Activated CD4-positive, alpha-beta memory T cell treated with anti-CD3 and anti-CD28 coated beads, Interleukin-2, amount 10 ng/mL, durations not matched to agents 7 days and 5 days (primary cell): ENCODE data around the gene SEC24C. TPM values are rescaled to one million over a fixed set of nuclear protein-coding genes. Genes with fewer than 3 reads are reported as not detected.

ENCODE experiments used
- CTCF ChIA-PET: fragments of 350-600 bp; sonication (Branson Sonifier 250); formaldehyde crosslinking; loops from one replicate; lab custom pipeline; 2021; ENCODE audit warnings: antibody characterized with exemption, inconsistent platforms; lab: Charles Lee
- POLR2A ChIA-PET: fragments of 350-600 bp; sonication (Branson Sonifier 250); formaldehyde crosslinking; loops from one replicate; lab custom pipeline; 2021; ENCODE audit warnings: antibody characterized with exemption; lab: Charles Lee
- DNase-seq: peaks from one replicate; pipeline ENCODE4 v3.0.0-alpha.2; 2020
- H3K27ac Mint-ChIP-seq: one replicate; pipeline ENCODE4 v1.8.0; 2021; ENCODE audit warnings: mild to moderate bottlenecking, mixed read lengths
- H3K27me3 Mint-ChIP-seq: one replicate; pipeline ENCODE4 v1.8.0; 2021; ENCODE audit warnings: mixed read lengths
- H3K36me3 Mint-ChIP-seq: one replicate; pipeline ENCODE4 v1.8.0; 2021; ENCODE audit warnings: low read depth, mixed read lengths
- H3K4me1 Mint-ChIP-seq: one replicate; pipeline ENCODE4 v1.8.0; 2021; ENCODE audit warnings: mixed read lengths
- H3K4me3 Mint-ChIP-seq: one replicate; pipeline ENCODE4 v1.8.0; 2021; ENCODE audit warnings: mild to moderate bottlenecking, mixed read lengths
- H3K9me3 Mint-ChIP-seq: one replicate; pipeline ENCODE4 v1.8.0; 2021; ENCODE audit warnings: mixed read lengths
- total RNA-seq, 2 experiments: library from RNA; stranded (reverse); gene quantifications; one replicate each; pipeline ENCODE4 v1.2.3, GENCODE V29; 2021

The SEC24C gene
- total RNA-seq, 2 experiments from 2014 or later: 106 to 108 TPM

DNA sequence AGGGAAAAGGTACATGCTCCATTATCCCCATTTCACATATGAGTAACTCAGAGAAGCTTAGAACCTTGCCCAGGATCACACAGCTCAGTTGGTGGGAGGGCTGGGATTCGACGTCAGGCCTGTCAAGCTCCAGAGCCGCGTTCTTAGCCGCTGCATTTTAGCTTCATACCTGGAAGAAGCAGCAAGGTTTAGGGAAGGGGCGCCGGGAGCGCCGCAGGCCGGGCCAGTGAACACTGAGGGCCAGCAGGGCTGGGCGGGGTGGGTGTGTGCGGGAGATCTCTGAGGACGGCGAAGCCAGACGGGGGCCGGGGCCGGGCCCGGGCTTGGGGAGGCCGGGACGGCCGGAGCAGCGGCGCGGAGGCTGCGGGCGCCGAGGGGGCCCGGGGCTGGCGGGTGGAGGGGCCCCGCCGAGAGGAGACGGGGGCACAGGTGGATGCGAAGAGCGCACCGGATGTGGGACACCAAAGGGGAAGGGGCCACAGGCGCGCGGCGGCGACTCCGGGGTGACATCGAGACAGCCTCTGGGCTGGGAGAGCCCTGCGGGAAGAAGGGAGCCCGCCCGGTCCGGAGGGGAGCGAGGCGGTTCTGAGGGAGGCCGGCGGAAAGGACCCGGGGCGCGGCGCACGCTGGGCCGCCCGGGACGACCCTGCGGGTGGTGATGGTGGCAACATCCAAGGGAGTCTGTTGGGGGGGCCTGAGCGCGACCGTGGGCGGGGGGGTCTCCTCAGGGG lies 66.7 kb downstream of the SEC24C start:
- Mint-ChIP-seq H3K4me3 (peak overlapping the region; percentile 91), H3K9me3 (no peaks in the 10 kb centered on the region), H3K4me1 (peaks cover 45% of the 10 kb centered on the region), H3K27ac (peak overlapping the region; percentile 95), H3K27me3 (no peaks in the 10 kb centered on the region), H3K36me3 (peaks cover 65% of the 10 kb centered on the region)
- DNase-seq: peak; percentile 66
- POLR2A ChIA-PET: interaction anchor here (0.7 to 6.9 kb wide), 19 partner anchors 8 to 559 kb away, joined by 3 to 73 read pairs (median 8); partner anchors contain the start of genes CHCHD1, PPP3CB, SEC24C and ZSWIM8
- CTCF ChIA-PET: interaction anchor here (1.3 to 3.0 kb wide), 6 partner anchors 25 to 146 kb away, joined by 3 to 22 read pairs (median 6); partner anchors contain the start of gene CHCHD1

DNA sequence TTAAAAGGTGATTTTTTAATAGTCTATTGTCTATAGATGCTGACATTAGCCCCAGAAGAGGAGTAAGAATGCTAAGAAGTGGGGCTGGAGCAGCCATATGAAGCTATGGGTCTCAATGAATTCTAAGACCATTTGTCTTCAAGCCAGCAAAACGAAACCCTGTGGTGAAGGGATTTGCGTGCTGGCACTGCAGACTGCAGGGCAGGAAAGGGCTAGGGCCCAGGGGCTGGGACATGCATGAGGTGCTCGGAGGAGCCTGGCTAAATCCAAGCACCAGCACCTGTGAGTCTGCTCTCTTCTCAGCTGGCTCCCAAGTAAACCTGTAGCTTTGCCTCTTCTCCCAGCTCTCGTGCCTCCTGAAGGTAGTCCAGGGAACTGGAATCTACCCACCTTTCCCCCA lies 68.5 kb downstream of the SEC24C start:
- Mint-ChIP-seq H3K27me3 (no peaks in the 10 kb centered on the region), H3K27ac (no peak overlapping the region), H3K4me3 (no peak overlapping the region), H3K9me3 (no peaks in the 10 kb centered on the region), H3K36me3 (peaks cover 59% of the 10 kb centered on the region), H3K4me1 (peaks cover 29% of the 10 kb centered on the region)
- ChIA-PET CTCF (interaction anchor here (1.2 kb wide), 2 partner anchors 41 to 44 kb away, joined by 4 read pairs; a partner anchor contains a TSS), POLR2A (interaction anchor here (1.0 to 1.1 kb wide), 2 partner anchors 27 to 40 kb away, joined by 3 to 4 read pairs; a partner anchor contains a TSS)
- no peak for DNase-seq

DNA sequence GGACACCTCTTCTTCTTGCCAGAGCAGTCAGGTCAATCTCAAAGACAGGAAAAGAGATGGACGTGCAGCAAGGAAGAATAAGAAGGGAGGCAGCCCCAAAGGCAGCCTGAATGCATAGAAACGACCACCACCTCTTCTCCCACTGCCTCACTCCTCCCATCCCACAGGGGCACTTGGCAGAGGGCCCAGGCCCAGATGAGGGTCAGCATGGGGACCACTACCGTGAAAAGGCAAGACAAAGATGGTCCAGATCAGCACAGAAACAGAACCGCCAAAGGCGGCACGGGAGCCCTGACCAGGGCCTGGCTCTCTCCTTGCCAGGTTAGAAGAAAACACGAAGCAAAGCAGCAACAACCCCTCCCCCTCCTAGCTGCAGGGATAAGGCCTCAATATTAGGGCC lies 69.2 kb downstream of the SEC24C start:
- Mint-ChIP-seq H3K9me3 (no peaks in the 10 kb centered on the region), H3K27me3 (no peaks in the 10 kb centered on the region), H3K4me3 (no peak overlapping the region), H3K27ac (no peak overlapping the region), H3K4me1 (peaks cover 25% of the 10 kb centered on the region), H3K36me3 (peaks cover 53% of the 10 kb centered on the region)
- no peak for DNase-seq
- POLR2A ChIA-PET: interaction anchor here (1.0 to 1.4 kb wide), 2 partner anchors 27 to 41 kb away, joined by 3 read pairs; a partner anchor contains a TSS
- CTCF ChIA-PET: no interaction called here

DNA sequence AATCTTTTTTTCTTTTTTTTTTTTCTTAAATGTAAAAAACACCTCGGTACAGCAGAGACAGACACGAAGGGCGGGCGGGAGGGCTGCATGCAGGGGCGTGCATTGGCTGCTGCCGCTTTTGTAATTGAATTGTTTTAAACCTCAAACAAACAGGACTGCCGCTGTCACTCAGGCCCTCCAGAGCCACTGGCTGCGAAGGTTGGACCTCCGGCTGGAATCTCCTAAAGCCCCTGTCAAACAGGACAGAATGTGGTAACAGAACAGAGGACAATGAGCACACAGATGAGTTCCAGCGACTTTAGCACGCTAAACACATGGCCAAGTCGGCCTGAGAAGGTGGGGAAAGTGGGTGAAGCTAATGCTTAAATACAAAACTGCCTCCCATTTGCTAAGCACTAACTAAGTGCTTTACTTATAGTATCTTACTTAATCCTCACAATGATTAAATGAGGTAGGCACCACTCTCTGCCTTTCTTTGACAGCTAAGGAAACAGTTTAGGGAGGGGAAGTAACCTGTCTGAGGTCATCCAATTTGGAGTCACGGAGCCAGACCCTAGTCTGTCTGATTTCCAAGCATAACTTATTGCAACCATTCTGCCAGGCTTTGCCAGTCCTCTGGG lies 70.2 kb downstream of the SEC24C start:
- Mint-ChIP-seq H3K4me1 (peaks cover 18% of the 10 kb centered on the region), H3K36me3 (peaks cover 42% of the 10 kb centered on the region), H3K27ac (no peak overlapping the region), H3K27me3 (no peaks in the 10 kb centered on the region), H3K9me3 (no peaks in the 10 kb centered on the region), H3K4me3 (no peak overlapping the region)
- ChIA-PET CTCF (interaction anchor here (3.1 kb wide), 1 partner anchor 65 kb away, joined by 7 read pairs; no protein-coding TSS in a partner anchor), POLR2A (interaction anchor here (1.4 kb wide), 1 partner anchor 42 kb away, joined by 3 read pairs; a partner anchor contains a TSS)
- DNase-seq: no peak

DNA sequence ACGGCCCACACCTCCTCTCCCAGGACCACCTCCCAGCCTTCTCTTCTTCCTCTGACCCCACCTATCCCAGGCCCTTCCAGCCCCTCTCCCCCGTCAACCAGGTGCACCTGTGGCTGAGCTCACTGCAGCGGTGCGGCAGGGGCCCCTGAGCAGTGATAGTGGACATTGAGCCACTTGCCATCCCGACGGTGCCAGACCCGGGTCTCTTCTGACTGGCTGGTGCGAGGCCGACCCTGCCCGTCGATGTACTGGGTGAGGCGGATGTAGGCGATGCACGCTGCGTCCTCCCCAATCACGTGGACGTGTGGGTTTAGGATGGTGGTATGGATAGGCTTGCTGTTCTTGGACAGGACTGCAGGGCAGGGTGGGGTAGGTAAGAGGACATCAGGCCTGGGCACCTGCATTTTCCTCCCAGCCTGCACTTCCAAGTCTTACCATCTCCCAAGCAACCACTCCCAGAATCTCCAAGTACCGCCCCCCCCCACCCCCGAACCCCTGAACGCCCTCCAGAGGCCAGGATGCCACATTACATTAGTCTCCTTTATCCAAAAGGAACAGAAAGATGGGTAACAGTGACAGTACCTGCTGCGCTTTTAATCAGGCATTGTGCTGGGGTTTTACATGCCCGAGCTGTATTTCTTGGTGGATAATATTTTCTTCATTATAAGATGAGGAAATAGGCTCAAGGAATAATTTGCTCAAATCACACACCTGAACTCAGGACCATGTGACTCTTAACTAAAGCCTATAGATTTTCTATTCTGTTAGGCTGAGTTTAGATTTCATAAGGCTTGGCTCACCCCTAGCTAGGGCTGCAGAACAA lies 70.9 kb downstream of the SEC24C start:
- ChIA-PET CTCF (interaction anchor here (1.6 to 3.1 kb wide), 2 partner anchors 16 to 65 kb away, joined by 3 to 7 read pairs; no protein-coding TSS in a partner anchor), POLR2A (interaction anchor here (0.8 to 0.9 kb wide), 2 partner anchors 14 to 43 kb away, joined by 3 to 6 read pairs; a partner anchor contains a TSS)
- Mint-ChIP-seq H3K36me3 (peaks cover 38% of the 10 kb centered on the region), H3K27ac (no peak overlapping the region), H3K4me3 (no peak overlapping the region), H3K9me3 (no peaks in the 10 kb centered on the region), H3K4me1 (peaks cover 12% of the 10 kb centered on the region), H3K27me3 (no peaks in the 10 kb centered on the region)
- no peak for DNase-seq

DNA sequence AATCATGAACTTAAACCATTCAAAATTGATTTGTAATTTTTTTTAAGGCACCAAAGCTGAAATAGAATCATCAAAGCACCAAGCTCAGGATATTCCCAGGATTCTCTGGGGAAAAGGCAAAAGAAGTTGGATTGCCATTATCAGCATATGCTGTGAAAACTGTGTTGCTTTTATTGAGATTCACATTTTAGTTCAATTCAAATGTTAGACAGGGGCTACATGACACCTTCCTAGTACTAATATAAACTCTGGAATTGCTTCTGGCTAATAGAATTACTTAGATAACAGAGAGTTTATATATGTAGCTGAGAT lies 71.5 kb downstream of the SEC24C start:
- H3K9me3 Mint-ChIP-seq: no peaks in the 10 kb centered on the region
- peaks cover 34% of the 10 kb centered on the region for H3K36me3 Mint-ChIP-seq
- no peak overlapping the region for H3K4me3 Mint-ChIP-seq
- peaks cover 7% of the 10 kb centered on the region for H3K4me1 Mint-ChIP-seq
- no peak overlapping the region for H3K27ac Mint-ChIP-seq
- DNase-seq: no peak
- CTCF ChIA-PET: interaction anchor here (1.6 to 3.1 kb wide), 2 partner anchors 15 to 64 kb away, joined by 3 to 7 read pairs; no protein-coding TSS in a partner anchor
- H3K27me3 Mint-ChIP-seq: no peaks in the 10 kb centered on the region
- POLR2A ChIA-PET: interaction anchor here (0.6 to 0.9 kb wide), 3 partner anchors 13 to 43 kb away, joined by 3 to 6 read pairs (median 3); a partner anchor contains a TSS

DNA sequence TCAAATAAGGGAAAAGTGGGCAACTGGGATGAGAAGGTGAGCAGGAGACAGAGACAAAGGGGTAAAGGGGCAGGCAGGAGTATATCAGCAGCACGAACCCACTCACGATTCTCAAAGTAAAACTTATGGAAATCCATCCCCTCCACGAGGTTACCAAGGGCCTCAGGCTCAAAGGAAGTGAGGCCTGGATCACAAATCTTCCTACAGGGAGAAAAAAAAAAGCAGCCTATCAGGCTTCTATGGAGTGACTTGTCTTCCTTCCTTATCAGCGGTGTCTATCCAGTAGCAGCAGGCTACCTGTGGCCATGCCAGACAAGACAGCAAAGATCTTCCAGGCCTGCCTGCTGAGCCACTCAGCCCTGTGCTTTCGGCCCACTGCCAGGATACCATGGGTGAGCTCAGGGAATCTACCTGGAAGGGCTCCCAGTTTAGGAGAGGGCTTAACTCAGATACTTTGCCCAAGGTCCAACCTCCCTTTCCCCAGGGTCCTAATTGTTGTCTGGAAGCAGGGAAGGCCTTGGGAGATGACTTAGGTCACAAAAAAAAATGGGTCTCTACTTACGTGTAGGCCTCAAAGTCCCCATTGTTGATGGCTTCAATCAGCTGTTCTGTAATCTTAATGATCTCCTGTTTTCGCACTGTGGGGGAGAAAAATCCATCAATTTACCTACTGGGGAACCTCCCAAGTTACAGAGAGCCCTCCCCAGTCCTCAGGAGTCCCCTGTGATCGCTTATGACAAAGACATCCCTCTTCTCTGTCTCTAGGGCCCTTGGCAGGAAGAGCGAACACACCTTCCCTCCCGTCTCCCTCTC lies 73.0 kb downstream of the SEC24C start:
- H3K27ac Mint-ChIP-seq: no peak overlapping the region
- no peaks in the 10 kb centered on the region for H3K9me3 Mint-ChIP-seq
- CTCF ChIA-PET: interaction anchor here (1.6 to 3.1 kb wide), 2 partner anchors 13 to 62 kb away, joined by 3 to 7 read pairs; no protein-coding TSS in a partner anchor
- H3K36me3 Mint-ChIP-seq: peaks cover 37% of the 10 kb centered on the region
- POLR2A ChIA-PET: no interaction called here
- H3K4me3 Mint-ChIP-seq: no peak overlapping the region
- peaks cover 6% of the 10 kb centered on the region for H3K4me1 Mint-ChIP-seq
- H3K27me3 Mint-ChIP-seq: no peaks in the 10 kb centered on the region
- DNase-seq: no peak

DNA sequence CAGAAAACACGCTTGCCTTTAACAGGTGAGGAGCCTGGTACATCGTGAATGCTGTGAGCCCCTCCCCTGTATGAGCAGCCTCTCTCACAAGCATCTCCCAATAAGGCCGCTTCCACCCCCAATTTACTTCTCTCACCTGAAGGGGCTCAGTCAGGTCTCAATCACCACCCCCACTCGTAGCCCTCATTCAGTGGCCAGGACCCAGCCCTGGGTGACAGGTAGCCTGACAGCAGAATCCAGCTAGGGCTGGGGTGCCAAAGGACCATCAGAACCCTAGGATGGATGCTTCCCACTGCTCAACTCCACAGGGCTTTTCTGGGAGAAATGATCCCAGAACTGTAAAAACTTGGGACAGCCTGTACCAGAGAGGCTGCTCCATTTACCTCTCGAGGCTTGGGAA lies 73.7 kb downstream of the SEC24C start:
- no peak overlapping the region for H3K27ac Mint-ChIP-seq
- POLR2A ChIA-PET: interaction anchor here (1.6 kb wide), 1 partner anchor 8 kb away, joined by 5 read pairs; no protein-coding TSS in a partner anchor
- CTCF ChIA-PET: no interaction called here
- DNase-seq: no peak
- H3K4me3 Mint-ChIP-seq: no peak overlapping the region
- peaks cover 5% of the 10 kb centered on the region for H3K4me1 Mint-ChIP-seq
- H3K9me3 Mint-ChIP-seq: no peaks in the 10 kb centered on the region
- H3K27me3 Mint-ChIP-seq: no peaks in the 10 kb centered on the region
- peaks cover 37% of the 10 kb centered on the region for H3K36me3 Mint-ChIP-seq

DNA sequence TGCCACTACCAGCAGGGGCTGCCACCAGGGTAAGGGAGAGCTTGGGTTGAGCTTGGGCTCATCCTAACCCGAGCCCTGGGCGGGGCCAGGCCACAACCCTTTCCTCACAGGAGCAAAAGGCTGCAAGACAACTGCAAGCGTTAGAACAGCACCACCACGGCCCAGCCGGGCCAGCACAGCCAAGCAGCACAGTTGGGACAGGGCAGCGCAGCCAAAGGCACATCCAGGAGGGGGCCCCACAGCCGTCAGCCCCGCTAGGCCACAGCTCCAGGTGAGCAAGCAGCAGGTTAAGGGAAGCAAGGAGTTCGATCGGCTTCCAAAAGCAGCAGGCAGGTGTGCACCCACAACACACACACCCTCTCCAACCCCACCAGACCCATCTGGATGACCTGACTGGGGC lies 74.2 kb downstream of the SEC24C start:
- no peak overlapping the region for H3K27ac Mint-ChIP-seq
- CTCF ChIA-PET: interaction anchor here (1.1 kb wide), 1 partner anchor 61 kb away, joined by 3 read pairs; no protein-coding TSS in a partner anchor
- POLR2A ChIA-PET: interaction anchor here (1.2 to 1.6 kb wide), 2 partner anchors 8 to 36 kb away, joined by 4 to 5 read pairs; partner anchors contain the start of gene CHCHD1
- H3K36me3 Mint-ChIP-seq: peaks cover 33% of the 10 kb centered on the region
- no peak for DNase-seq
- H3K4me1 Mint-ChIP-seq: peaks cover 5% of the 10 kb centered on the region
- no peaks in the 10 kb centered on the region for H3K9me3 Mint-ChIP-seq
- H3K27me3 Mint-ChIP-seq: no peaks in the 10 kb centered on the region
- no peak overlapping the region for H3K4me3 Mint-ChIP-seq

DNA sequence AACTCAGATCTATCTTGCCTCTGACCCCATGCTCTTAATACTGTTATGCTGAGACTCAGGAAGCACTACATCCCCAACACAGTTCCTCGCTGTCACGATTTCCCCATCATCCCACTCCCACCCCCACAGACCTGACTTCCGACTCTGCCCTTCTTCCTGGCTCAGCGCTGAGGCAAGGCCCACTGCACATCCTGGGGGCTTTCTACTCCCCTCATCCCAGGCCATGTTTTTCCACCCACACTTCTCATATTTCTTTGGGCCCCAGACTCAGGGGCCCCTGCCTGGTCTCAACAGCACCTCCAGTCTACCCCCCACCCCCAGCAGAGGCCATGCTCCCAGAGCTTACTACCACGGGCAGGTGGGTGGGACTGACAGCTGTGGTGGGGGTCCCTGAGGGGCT lies 74.9 kb downstream of the SEC24C start:
- peaks cover 5% of the 10 kb centered on the region for H3K4me1 Mint-ChIP-seq
- no peak overlapping the region for H3K27ac Mint-ChIP-seq
- H3K27me3 Mint-ChIP-seq: no peaks in the 10 kb centered on the region
- H3K36me3 Mint-ChIP-seq: peaks cover 33% of the 10 kb centered on the region
- ChIA-PET CTCF (interaction anchor here (1.1 kb wide), 1 partner anchor 60 kb away, joined by 3 read pairs; no protein-coding TSS in a partner anchor), POLR2A (interaction anchor here (1.2 to 1.6 kb wide), 2 partner anchors 9 to 37 kb away, joined by 4 to 5 read pairs; partner anchors contain the start of gene CHCHD1)
- no peak overlapping the region for H3K4me3 Mint-ChIP-seq
- H3K9me3 Mint-ChIP-seq: no peaks in the 10 kb centered on the region
- DNase-seq: no peak

DNA sequence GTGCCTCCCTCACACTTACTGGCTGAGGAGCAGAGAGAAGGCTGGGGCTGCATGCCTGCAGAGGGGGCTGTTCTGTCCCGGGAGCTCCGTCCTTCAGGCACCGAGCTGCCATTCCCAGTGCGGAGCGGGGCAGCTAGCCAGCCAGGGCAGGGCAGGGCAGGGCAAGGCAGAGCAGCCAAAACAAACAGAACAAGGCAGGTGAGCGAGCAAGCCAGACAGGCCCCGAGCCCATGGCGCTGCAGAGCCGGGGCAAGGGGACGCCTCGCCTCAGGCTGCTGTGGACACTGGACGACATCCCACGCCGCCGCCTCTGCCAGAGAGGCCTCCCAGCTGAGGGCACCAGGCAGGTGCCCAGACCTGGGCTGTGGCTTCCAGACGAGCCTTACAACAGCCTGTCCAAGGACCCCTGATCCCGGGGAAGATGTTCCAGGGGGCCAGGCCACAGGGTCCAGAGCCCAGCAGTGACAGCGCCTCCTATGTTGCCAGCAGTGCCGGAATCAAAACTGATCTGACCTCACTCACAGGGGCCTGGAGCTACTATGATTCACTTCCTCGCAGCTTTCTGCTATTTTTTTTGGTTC lies 75.4 kb downstream of the SEC24C start:
- no peak overlapping the region for H3K27ac Mint-ChIP-seq
- peaks cover 5% of the 10 kb centered on the region for H3K4me1 Mint-ChIP-seq
- H3K36me3 Mint-ChIP-seq: peaks cover 34% of the 10 kb centered on the region
- no peaks in the 10 kb centered on the region for H3K9me3 Mint-ChIP-seq
- no peaks in the 10 kb centered on the region for H3K27me3 Mint-ChIP-seq
- H3K4me3 Mint-ChIP-seq: no peak overlapping the region
- CTCF ChIA-PET: no interaction called here
- POLR2A ChIA-PET: interaction anchor here (1.2 to 1.6 kb wide), 2 partner anchors 9 to 38 kb away, joined by 4 to 5 read pairs; partner anchors contain the start of gene CHCHD1
- DNase-seq: no peak
